ENCODE measurements around the gene GALE.

DNA sequence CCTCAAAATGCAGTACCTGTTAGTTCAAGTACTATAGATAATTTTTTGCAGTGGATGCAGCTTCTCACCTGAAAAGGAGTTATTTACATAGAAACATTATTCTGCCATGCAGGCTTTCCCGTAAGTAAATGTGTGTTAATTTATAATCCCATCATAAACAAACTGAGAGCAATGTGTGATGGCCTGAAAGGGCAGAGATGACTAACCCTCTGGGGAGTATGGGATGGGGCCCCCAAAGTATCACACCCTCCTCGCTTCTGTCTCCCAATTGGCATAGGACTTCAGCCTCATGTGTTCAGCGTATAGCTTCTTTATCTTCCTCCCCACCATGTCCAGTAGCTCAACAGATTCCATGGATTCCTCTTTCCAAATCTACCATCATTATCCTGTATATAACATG is 17.1 kb upstream of the GALE start:
- no peak for TF ChIP-seq CTCF (IDR thresholded peaks at IDR 0.05)
- no peak for TF ChIP-seq POLR2A (IDR thresholded peaks at IDR 0.05)

All from uterus (tissue), 2 donors.